Skeletal muscle tissue (tissue), 5 donors: ENCODE measurements around the gene POLD2. TPM values are rescaled to one million over a fixed set of nuclear protein-coding genes. Genes with fewer than 3 reads are reported as not detected.
A peak's percentile ranks its signal among the peaks of the same experiment; 100 is the strongest.

Source experiments
- H3K27ac ChIP-seq: one replicate; pipeline ENCODE4 v1.7.0; 2013; ENCODE audit warnings: mild to moderate bottlenecking, low read depth, low read length, inconsistent platforms
- H3K27me3 ChIP-seq, 3 donors: one replicate each; pipeline ENCODE4 v1.7.0; 2013; ENCODE audit warnings: low read length in 3 of 3; ENCODE audit not compliant: control insufficient read depth in 3 of 3, insufficient read depth in 3 of 3
- H3K36me3 ChIP-seq, 3 donors: one replicate each; pipeline ENCODE4 v1.7.0; 2013; ENCODE audit warnings: low read length in 3 of 3; ENCODE audit not compliant: control insufficient read depth in 3 of 3, insufficient read depth in 3 of 3
- H3K4me1 ChIP-seq, 3 donors: one replicate each; pipeline ENCODE4 v1.7.0; 2013; ENCODE audit warnings: low read length in 3 of 3, mild to moderate bottlenecking in 3 of 3; ENCODE audit not compliant: control insufficient read depth in 3 of 3, insufficient read depth in 3 of 3
- H3K4me3 ChIP-seq, 3 donors: one replicate each; pipeline ENCODE4 v1.7.0; 2013; ENCODE audit warnings: low read length in 3 of 3
- H3K9ac ChIP-seq, 3 donors: one replicate each; pipeline ENCODE4 v1.7.0; 2013; ENCODE audit warnings: low read length in 3 of 3, mild to moderate bottlenecking in 3 of 3, moderate library complexity in 2 of 3, low read depth in 1 of 3
- H3K9me3 ChIP-seq, 3 donors: one replicate each; pipeline ENCODE4 v1.7.0; 2013; ENCODE audit warnings: low read length in 3 of 3; ENCODE audit not compliant: control insufficient read depth in 3 of 3
- small RNA-seq: library from RNA; depleted of rRNA; stranded (forward); fragments of <200 nt; gene quantifications from one replicate; pipeline ENCODE3, GENCODE V24; 2014
- total RNA-seq: library from RNA; depleted of rRNA; stranded (reverse); fragments of >200 nt; gene quantifications from one replicate; pipeline ENCODE4 v1.2.3, GENCODE V29; 2014
- donor health status: Osteomylitis.

POLD2 gene
- total RNA-seq, 1 donor from 2014 or later = 64.7 TPM

DNA sequence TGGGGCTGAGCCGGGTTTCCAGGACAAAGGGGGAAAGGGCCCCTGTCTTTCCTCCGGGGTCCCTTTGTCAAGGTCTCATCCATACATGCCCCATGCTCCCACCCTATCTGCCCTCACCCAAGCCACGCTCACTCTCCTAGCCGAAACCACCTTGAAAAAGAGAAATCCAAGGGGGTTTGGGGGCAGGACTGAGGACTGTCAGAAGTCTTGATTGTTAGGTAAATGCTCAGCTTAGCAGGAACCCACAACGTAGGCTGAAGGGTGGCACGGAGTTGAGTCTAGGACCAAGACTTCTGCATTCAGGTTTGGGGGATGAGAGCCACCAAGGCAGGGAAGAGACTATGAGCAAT lies 57.3 kb downstream of the POLD2 start:
- Histone ChIP-seq H3K4me3 (peak overlapping the region; percentile 22 to 98 (median 38)), H3K27me3 (no peaks in the 10 kb centered on the region), H3K9me3 (no peaks in the 10 kb centered on the region), H3K9ac (peak overlapping the region in 2 of 3 donors; percentile 62 to 98), H3K27ac (peak overlapping the region; percentile 85), H3K36me3 (peaks cover 13 to 23% (median 15%) of the 10 kb centered on the region in 3 donors), H3K4me1 (peaks cover 51 to 73% (median 67%) of the 10 kb centered on the region in 3 donors)

DNA sequence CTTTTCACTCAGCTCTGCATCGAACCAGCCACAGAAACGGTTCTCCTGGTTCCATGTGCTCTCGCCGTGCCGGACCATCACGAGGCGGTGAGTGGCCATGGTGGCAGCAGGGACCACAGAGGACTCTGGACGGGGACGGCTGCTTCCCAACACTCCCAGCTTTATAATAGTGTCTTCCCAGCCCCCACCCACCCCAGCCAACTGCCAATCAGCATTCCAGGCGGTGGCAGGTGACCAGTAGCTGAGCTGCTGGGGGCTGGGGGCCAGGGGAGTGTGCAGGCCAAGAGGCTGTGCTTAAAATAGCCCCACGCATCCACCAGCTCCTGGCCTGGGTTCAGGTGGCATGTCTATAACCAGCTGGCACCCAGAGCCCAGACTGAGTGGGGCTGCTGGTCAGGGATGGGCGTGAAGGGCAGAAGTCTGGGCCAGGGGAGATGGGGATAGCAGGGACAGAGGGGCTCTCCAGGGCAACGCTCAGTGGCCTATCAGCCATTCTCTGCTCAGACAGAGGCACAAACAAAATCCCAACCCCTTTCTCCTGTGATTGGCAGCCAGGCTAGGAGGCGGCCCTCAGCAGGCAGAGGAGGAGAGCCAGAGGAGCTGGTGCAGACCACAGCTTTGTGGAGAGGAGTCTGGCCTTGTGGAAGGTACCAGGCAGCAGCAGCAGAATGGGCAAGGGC lies 57.8 kb downstream of the POLD2 start, which contains the start of gene PGAM2:
TSS of gene PGAM2 (minus strand) at position 137 of the 680 bp plus-strand sequence. CDS start at position 99, 38 bp downstream.
- peaks cover 51 to 74% (median 69%) of the 10 kb centered on the region in 3 donors for H3K4me1 ChIP-seq
- peak within 1 kb of the TSS; percentile 83 to 98 (median 85) for H3K9ac ChIP-seq
- H3K36me3 ChIP-seq = peaks cover 19 to 28% (median 21%) of the 10 kb centered on the region in 3 donors
- H3K27me3 ChIP-seq = no peaks in the 10 kb centered on the region
- peak within 1 kb of the TSS; percentile 85 for H3K27ac ChIP-seq
- H3K9me3 ChIP-seq = no peaks in the 10 kb centered on the region
- H3K4me3 ChIP-seq = peak within 1 kb of the TSS; percentile 75 to 98 (median 98)

DNA sequence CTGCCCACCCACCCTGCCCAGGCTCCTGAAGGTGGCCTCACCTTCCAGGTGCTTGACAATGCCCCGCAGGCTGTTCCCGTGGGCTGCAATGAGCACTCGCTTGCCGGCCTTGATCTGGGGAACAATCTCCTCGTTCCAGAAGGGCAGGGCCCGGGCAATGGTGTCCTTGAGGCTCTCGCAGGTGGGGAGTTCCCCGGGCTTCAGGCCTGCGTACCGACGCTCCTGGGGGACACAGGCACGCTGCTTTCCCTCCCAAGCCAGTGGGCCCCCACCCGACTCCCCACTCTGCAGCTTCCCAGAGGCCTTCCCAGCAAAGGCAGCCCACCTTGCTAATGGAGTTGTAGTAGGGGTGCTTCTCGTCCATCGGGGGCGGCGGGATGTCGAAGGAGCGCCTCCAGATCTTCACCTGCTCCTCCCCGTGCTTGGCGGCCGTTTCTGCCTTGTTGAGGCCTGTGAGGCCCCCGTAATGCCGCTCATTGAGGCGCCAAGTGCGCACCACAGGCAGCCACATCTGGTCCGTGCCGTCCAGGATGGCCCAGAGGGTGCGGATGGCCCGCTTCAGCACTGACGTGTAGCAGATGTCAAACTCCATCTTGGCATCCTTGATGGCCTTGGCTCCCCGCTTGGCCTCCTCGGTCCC lies 58.4 kb downstream of the POLD2 start:
- H3K36me3 ChIP-seq = peaks cover 25 to 32% (median 26%) of the 10 kb centered on the region in 3 donors
- H3K4me3 ChIP-seq = peak overlapping the region; percentile 75 to 98 (median 98)
- H3K4me1 ChIP-seq = peaks cover 52 to 81% (median 75%) of the 10 kb centered on the region in 3 donors
- no peaks in the 10 kb centered on the region for H3K9me3 ChIP-seq
- H3K9ac ChIP-seq = peak overlapping the region; percentile 83 to 98 (median 85)
- no peaks in the 10 kb centered on the region for H3K27me3 ChIP-seq
- H3K27ac ChIP-seq = peak overlapping the region; percentile 85

Small RNAs within 50 kb of the gene (small RNA-seq; reads per million reads assigned to genes)
- gene RNA5SP230 = not detected

Other genes with a start within 250 kb of the POLD2 start
- 28.2 TPM for gene URGCP, start 217.0 kb downstream of the POLD2 start, total RNA-seq
- 8.9 TPM for gene UBE2D4, start 197.1 kb downstream of the POLD2 start, total RNA-seq
- not detected for gene SPDYE1, start 125.7 kb downstream of the POLD2 start, total RNA-seq
- 41.2 TPM for gene DBNL, start 78.8 kb downstream of the POLD2 start, total RNA-seq
- 618 TPM for gene PGAM2, start 58.0 kb downstream of the POLD2 start, total RNA-seq
- gene POLM, start 41.0 kb downstream of the POLD2 start, total RNA-seq = 12.5 TPM
- gene AEBP1, start 19.2 kb downstream of the POLD2 start, total RNA-seq = 32.4 TPM
- 21.4 TPM for gene MYL7, start 17.8 kb upstream of the POLD2 start, total RNA-seq
- gene GCK, start 65.9 kb upstream of the POLD2 start, total RNA-seq = 2.1 TPM
- gene YKT6, start 77.4 kb upstream of the POLD2 start, total RNA-seq = 40.7 TPM
- gene CAMK2B, start 202.0 kb upstream of the POLD2 start, total RNA-seq = 4.7 TPM